ENCODE measurements around the gene LMX1A.
A peak's percentile ranks its signal among the peaks of the same experiment; 100 is the strongest.

DNA sequence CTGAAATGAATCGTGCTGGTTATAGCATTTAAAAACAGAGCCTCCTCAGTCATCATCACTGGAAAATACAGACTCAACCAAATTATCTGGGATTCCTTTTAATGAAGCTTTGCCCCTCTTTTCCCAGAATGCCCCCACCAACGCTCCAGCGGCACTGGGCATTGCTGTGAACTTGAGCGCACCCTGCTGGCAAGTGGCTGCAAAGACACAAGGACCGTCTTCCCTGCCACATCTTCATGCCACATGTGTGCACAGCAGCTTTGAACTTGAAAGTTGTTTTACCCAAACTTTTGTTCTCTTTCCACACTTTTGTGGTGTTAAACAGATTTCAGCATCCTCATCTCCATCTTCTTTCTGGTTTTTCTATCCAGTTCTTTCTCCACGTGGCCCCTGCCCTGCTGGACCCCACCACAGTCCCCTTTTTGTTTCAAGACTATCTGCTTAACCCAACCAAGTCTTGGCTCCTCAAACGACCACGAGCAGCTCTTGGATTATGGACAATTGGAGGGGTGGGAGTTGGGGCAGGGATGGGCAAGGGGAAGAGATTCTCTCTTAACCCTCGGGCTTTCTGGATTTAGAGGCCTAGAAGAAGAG, 12.8 kb upstream of the LMX1A start:
- TF ChIP-seq CTCF (conservative IDR thresholded peaks at IDR 0.05; ENCODE audit: low read depth in 2 of 2) (peak; percentile 89 to 97), POLR2AphosphoS5 (IDR thresholded peaks at IDR 0.05; ENCODE audit: low read depth) (no peak), EZH2 (IDR thresholded peaks at IDR 0.05; ENCODE audit: low read depth, unreplicated experiment) (no peak)
- TF ChIP-seq, protein P1, sequence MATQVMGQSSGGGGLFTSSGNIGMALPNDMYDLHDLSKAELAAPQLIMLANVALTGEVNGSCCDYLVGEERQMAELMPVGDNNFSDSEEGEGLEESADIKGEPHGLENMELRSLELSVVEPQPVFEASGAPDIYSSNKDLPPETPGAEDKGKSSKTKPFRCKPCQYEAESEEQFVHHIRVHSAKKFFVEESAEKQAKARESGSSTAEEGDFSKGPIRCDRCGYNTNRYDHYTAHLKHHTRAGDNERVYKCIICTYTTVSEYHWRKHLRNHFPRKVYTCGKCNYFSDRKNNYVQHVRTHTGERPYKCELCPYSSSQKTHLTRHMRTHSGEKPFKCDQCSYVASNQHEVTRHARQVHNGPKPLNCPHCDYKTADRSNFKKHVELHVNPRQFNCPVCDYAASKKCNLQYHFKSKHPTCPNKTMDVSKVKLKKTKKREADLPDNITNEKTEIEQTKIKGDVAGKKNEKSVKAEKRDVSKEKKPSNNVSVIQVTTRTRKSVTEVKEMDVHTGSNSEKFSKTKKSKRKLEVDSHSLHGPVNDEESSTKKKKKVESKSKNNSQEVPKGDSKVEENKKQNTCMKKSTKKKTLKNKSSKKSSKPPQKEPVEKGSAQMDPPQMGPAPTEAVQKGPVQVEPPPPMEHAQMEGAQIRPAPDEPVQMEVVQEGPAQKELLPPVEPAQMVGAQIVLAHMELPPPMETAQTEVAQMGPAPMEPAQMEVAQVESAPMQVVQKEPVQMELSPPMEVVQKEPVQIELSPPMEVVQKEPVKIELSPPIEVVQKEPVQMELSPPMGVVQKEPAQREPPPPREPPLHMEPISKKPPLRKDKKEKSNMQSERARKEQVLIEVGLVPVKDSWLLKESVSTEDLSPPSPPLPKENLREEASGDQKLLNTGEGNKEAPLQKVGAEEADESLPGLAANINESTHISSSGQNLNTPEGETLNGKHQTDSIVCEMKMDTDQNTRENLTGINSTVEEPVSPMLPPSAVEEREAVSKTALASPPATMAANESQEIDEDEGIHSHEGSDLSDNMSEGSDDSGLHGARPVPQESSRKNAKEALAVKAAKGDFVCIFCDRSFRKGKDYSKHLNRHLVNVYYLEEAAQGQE (IDR thresholded peaks at IDR 0.05; ENCODE audit: unreplicated experiment) = no peak

Data from GM23338 (cell line).